Liver (tissue), 9 donors: ENCODE measurements around the gene ACTR1A. TPM values are rescaled to one million over a fixed set of nuclear protein-coding genes. Genes with fewer than 3 reads are reported as not detected.

Source experiments
- DNase-seq: peaks from one replicate; pipeline ENCODE4 v3.0.0-alpha.2; 2017; ENCODE audit warnings: low spot score
- H3K27ac ChIP-seq, 2 donors: one replicate each; pipeline ENCODE4 v1.7.0; 2013; ENCODE audit warnings: inconsistent platforms in 2 of 2, low read length in 2 of 2, control low read depth in 1 of 2, low read depth in 1 of 2, mild to moderate bottlenecking in 1 of 2
- H3K27me3 ChIP-seq, 4 donors: one replicate each; pipeline versions ENCODE4 v1.6.1 to v1.7.0; 2013; ENCODE audit warnings: low read length in 3 of 4, inconsistent platforms in 1 of 4, mild to moderate bottlenecking in 1 of 4, moderate library complexity in 1 of 4; ENCODE audit not compliant: control insufficient read depth in 4 of 4, insufficient read depth in 4 of 4
- H3K36me3 ChIP-seq, 4 donors: one replicate each; pipeline versions ENCODE4 v1.6.1 to v1.7.0; 2013; ENCODE audit warnings: low read length in 3 of 4, mild to moderate bottlenecking in 3 of 4, low read depth in 1 of 4, moderate library complexity in 1 of 4; ENCODE audit not compliant: control insufficient read depth in 4 of 4, insufficient read depth in 3 of 4
- H3K4me1 ChIP-seq, 4 donors: one replicate each; pipeline versions ENCODE4 v1.6.1 to v1.7.0; 2013; ENCODE audit warnings: low read length in 3 of 4, mild to moderate bottlenecking in 3 of 4, moderate library complexity in 1 of 4; ENCODE audit not compliant: control insufficient read depth in 4 of 4, insufficient read depth in 4 of 4
- H3K4me3 ChIP-seq, 3 donors: one replicate each; pipeline versions ENCODE4 v1.6.1 to v1.7.0; 2013; ENCODE audit warnings: low read length in 3 of 3, control low read depth in 1 of 3, low read depth in 1 of 3, mild to moderate bottlenecking in 1 of 3
- H3K9ac ChIP-seq, 2 donors: one replicate each; pipeline ENCODE4 v1.7.0; 2013; ENCODE audit warnings: low read length in 2 of 2, mild to moderate bottlenecking in 2 of 2, moderate library complexity in 2 of 2, control low read depth in 1 of 2, low read depth in 1 of 2
- H3K9me3 ChIP-seq, 4 donors: one replicate each; pipeline versions ENCODE4 v1.6.1 to v1.7.0; 2013; ENCODE audit warnings: low read length in 3 of 4; ENCODE audit not compliant: control insufficient read depth in 4 of 4
- ATF3 ChIP-seq: IDR thresholded peaks from 2 replicates; pipeline ENCODE4 v1.6.1; 2016; ENCODE audit warnings: antibody characterized with exemption
- CTCF ChIP-seq: fragments of 150-350 bp; IDR thresholded peaks from 2 replicates; pipeline ENCODE4 v1.5.1; 2017; ENCODE audit warnings: improper control_type of control experiment, low read depth, low read length; ENCODE audit not compliant: missing input control
- EGR1 ChIP-seq, 2 donors: IDR thresholded peaks; 2 replicates each; pipeline ENCODE4 v1.6.1; 2016 to 2018; ENCODE audit warnings: antibody characterized with exemption in 2 of 2, low read depth in 2 of 2
- FOXA1 ChIP-seq: IDR thresholded peaks from 2 replicates; pipeline ENCODE4 v1.6.1; 2016; ENCODE audit warnings: antibody characterized with exemption
- FOXA2 ChIP-seq: IDR thresholded peaks from 2 replicates; pipeline ENCODE4 v1.6.1; 2016; ENCODE audit warnings: antibody characterized with exemption
- GABPA ChIP-seq, 2 donors: IDR thresholded peaks in 1 of 2; conservative IDR thresholded peaks in 1 of 2; 2 replicates each; pipeline ENCODE4 v1.6.1; 2016; ENCODE audit warnings: antibody characterized with exemption in 2 of 2, mild to moderate bottlenecking in 1 of 2, moderate library complexity in 1 of 2
- HNF4A ChIP-seq, 2 donors: conservative IDR thresholded peaks; 2 replicates each; pipeline ENCODE4 v1.6.1; 2016; ENCODE audit warnings: antibody characterized with exemption in 2 of 2, mild to moderate bottlenecking in 2 of 2
- HNF4G ChIP-seq: IDR thresholded peaks from 2 replicates; pipeline ENCODE4 v1.6.1; 2016; ENCODE audit warnings: antibody characterized with exemption
- JUND ChIP-seq, 2 donors: IDR thresholded peaks; 2 replicates each; pipeline ENCODE4 v1.6.1; 2016; ENCODE audit warnings: antibody characterized with exemption in 2 of 2
- MAX ChIP-seq: IDR thresholded peaks from 2 replicates; pipeline ENCODE4 v1.6.1; 2016; ENCODE audit warnings: antibody characterized with exemption
- NR2F2 ChIP-seq: IDR thresholded peaks from 2 replicates; pipeline ENCODE4 v1.6.1; 2016; ENCODE audit warnings: antibody characterized with exemption
- RAD21 ChIP-seq, 2 donors: IDR thresholded peaks; 2 replicates each; pipeline ENCODE4 v1.6.1; 2016; ENCODE audit warnings: antibody characterized with exemption in 2 of 2, mild to moderate bottlenecking in 2 of 2
- REST ChIP-seq: IDR thresholded peaks from 2 replicates; pipeline ENCODE4 v1.6.1; 2016; ENCODE audit warnings: antibody characterized with exemption, mild to moderate bottlenecking
- RXRA ChIP-seq, 2 donors: IDR thresholded peaks; 2 replicates each; pipeline ENCODE4 v1.6.1; 2017 to 2018; ENCODE audit warnings: antibody characterized with exemption in 2 of 2, mild to moderate bottlenecking in 1 of 2
- SP1 ChIP-seq: IDR thresholded peaks from 2 replicates; pipeline ENCODE4 v1.6.1; 2018; ENCODE audit warnings: antibody characterized with exemption, mild to moderate bottlenecking
- TAF1 ChIP-seq: conservative IDR thresholded peaks from 2 replicates; pipeline ENCODE4 v1.6.1; 2016; ENCODE audit warnings: antibody characterized with exemption, mild to moderate bottlenecking
- YY1 ChIP-seq: IDR thresholded peaks from 2 replicates; pipeline ENCODE4 v1.6.1; 2016; ENCODE audit warnings: antibody characterized with exemption, mild to moderate bottlenecking
- WGBS: extraction: QIAGEN DNeasy Blood & Tissue Kit; methylation state at CpG from one replicate; pipeline ENCODE4 v1.1.7; 2013; 5-methylcytosine and 5-hydroxymethylcytosine counted together
- polyA plus RNA-seq, 2 donors: library from polyadenylated mRNA; stranded (reverse) in 1 of 2; unstranded in 1 of 2; fragments of 200-250 nt in 1 of 2; fragments of >200 nt in 1 of 2; fragmentation: Nextera tagmentation in 1 of 2; extraction: Ambion mirVana in 1 of 2; gene quantifications; one replicate each; pipeline versions ENCODE4 v1.2.1 to v1.2.3, GENCODE V29; 2013 to 2015
- total RNA-seq, 2 donors: library from RNA; depleted of rRNA; stranded (reverse); fragments of >200 nt; gene quantifications; one replicate each; pipeline ENCODE4 v1.2.3, GENCODE V29; 2014
- donor health status: healthy.
- donor health status: healthy.
- donor health status: healthy.
- donor health status: healthy.
- donor health status: healthy.

The ACTR1A gene
- total and polyA plus RNA-seq, 4 donors, result 24.5 to 51.9 (median 35.3) TPM

- TF ChIP-seq YY1, result no peak
- TF ChIP-seq MAX, result no peak
- TF ChIP-seq FOXA1, result no peak
- no peak for TF ChIP-seq EGR1 (IDR thresholded peaks at IDR 0.05; ENCODE audit: low read depth in 2 of 2)
- no peak for TF ChIP-seq REST
- no peak for TF ChIP-seq RXRA (IDR thresholded peaks at IDR 0.05)
- no peak for TF ChIP-seq JUND (IDR thresholded peaks at IDR 0.05)
- TF ChIP-seq CTCF, result no peak
- no peak for TF ChIP-seq TAF1
- TF ChIP-seq FOXA2, result no peak
- TF ChIP-seq RAD21 (IDR thresholded peaks at IDR 0.05), result no peak
- TF ChIP-seq NR2F2, result no peak
- no peak for TF ChIP-seq HNF4G
- no peak overlapping the region for H3K9ac ChIP-seq
- H3K9me3 ChIP-seq, result no peaks in the 10 kb centered on the region
- H3K4me3 ChIP-seq, result peak overlapping the region in 1 of 3 donors; percentile 29
- 60% methylated on average over 6 of the region's 6 CpGs for WGBS
- H3K27me3 ChIP-seq, result no peaks in the 10 kb centered on the region
- no peaks in the 10 kb centered on the region for H3K36me3 ChIP-seq
- H3K4me1 ChIP-seq, result peaks cover 8 to 32% (median 24%) of the 10 kb centered on the region in 4 donors
- H3K27ac ChIP-seq, result no peak overlapping the region
- DNase-seq, result no peak
Observed at GRCh38 chr10:102462512-102463054, 39.9 kb downstream of the ACTR1A start.

GRCh38 chr10:102461187-102462054, 41.1 kb downstream of the ACTR1A start:
- Histone ChIP-seq H3K36me3 (no peaks in the 10 kb centered on the region), H3K4me1 (peaks cover 8 to 32% (median 24%) of the 10 kb centered on the region in 4 donors), H3K9ac (peak overlapping the region; percentile 33 to 80), H3K4me3 (peak overlapping the region; percentile 34 to 70 (median 48)), H3K27ac (peak overlapping the region in 1 of 2 donors; percentile 28), H3K9me3 (no peaks in the 10 kb centered on the region), H3K27me3 (no peaks in the 10 kb centered on the region)
- 3% methylated on average over 54 of the region's 54 CpGs for WGBS
- DNase-seq, result peak; percentile 91
- TF ChIP-seq ATF3 (no peak), RAD21 (IDR thresholded peaks at IDR 0.05) (peak in 1 of 2 donors; percentile 19), RXRA (IDR thresholded peaks at IDR 0.05) (no peak), NR2F2 (no peak), EGR1 (IDR thresholded peaks at IDR 0.05; ENCODE audit: low read depth in 2 of 2) (peak; percentile 65 to 74), HNF4A (conservative IDR thresholded peaks at IDR 0.05) (no peak), SP1 (peak; percentile 50), HNF4G (no peak), FOXA1 (no peak), JUND (IDR thresholded peaks at IDR 0.05) (no peak), CTCF (no peak), MAX (no peak), REST (peak; percentile 90), YY1 (peak; percentile 100), GABPA (IDR thresholded peaks at IDR 0.05 in 1 of 2, conservative IDR thresholded peaks at IDR 0.05 in 1 of 2) (peak in 1 of 2 donors; percentile 62), FOXA2 (no peak)
